Activated CD8-positive, alpha-beta memory T cell treated with anti-CD3 and anti-CD28 coated beads, Interleukin-2, amount 50 U/mL, for 24 hours (primary cell): ENCODE data around the gene C4A.
"Not testable (repeated sequence)": the region's sequence is repeated elsewhere in the genome, so short reads cannot be mapped to it uniquely, and the experiment has no call there.

Source experiments
- DNase-seq: peaks from one replicate; pipeline ENCODE4 v3.0.0-alpha.2; 2020; ENCODE audit errors: extremely low read depth

Gene C4A

DNA sequence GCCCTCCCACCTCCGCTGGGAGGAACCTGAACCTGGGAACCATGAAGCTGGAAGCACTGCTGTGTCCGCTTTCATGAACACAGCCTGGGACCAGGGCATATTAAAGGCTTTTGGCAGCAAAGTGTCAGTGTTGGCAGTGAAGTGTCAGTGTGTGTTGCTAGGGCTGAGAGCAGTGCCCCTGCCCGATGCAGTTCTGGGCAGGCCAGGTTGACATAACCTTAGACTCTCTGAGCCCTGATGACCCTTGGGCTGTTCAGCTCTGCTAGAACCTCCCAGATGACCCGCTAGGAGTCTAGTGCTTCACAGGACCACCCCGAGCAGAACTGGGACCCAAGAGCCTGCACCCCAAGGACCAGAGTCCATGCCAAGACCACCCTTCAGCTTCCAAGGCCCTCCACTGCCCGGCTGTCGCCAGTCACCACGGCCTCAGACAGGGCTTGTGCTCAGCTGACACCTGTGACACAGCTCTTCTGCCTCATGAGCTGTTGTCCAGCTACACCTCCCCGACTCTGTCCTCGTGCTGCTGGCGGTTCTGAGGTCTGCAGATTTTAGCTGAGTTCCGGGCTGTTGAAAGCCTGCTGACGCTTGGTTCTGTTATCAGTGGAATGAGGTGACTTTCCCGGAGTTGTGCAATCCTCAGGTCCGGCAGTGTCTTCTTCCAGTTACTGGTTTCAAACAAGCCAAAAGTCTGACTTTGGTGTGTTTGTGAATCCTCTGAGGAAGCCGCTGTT is 53.6 kb downstream of the C4A start:
- not testable (repeated sequence) for DNase-seq

DNA sequence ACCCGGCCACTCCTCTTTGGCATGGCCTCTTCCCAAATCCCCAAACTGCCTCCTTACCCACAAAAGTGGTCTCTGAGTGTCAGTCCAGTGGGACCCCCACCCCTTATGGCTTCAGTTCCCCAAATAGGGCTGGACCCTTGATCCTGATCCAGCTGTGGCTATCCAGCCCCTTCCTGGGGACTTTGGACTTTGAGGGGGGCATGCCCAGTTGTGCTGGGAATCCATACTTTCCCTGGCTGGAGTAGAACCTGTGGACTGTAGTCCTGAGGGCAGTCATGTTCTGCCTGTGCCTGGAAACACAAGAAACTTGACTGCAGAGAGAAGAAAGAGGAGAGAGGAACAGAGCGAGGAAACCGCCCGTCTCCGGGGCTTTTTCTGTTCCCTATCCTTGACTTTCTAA is 55.3 kb downstream of the C4A start:
- DNase-seq, result not testable (repeated sequence)

DNA sequence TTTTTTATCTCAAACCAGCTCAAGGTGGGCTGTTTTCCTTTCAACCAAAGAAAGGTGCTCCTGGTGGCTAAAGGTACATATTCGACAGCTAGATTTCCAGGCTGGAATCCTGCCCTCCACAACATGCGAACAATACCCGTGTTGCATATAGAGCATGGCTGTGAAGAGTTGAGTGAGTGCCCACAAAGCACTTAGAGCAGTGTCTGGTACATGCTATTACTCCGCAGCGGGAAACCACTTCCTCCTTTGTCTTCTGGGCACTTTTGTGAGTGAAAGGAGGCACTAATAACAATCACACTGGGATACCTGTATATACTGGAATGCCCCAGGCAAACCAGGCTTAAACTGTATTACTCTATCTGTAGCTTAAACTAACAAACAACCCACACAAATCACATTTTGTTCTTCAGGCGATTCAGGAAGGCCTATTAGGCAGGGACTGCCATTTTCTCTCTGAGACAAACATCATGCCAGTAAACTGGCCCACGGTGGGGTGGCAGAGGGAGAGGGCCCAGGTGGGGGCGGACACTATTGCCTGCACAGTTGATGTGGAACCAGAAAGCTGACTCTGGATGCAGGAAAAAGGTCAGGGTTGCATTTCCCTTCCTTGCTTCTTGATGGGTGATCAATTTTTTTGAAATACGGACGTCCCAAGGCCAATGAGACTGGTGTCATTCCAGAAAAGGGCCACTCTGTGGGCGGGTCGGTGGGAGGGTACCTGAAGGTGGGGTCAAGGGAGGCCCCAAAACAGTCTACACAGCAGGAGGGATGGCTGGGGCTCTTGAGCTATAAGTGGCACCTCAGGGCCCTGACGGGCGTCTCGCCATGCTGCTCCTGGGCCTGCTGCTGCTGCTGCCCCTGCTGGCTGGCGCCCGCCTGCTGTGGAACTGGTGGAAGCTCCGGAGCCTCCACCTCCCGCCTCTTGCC is 56.0 kb downstream of the C4A start, which contains the start of gene CYP21A2:
TSS of gene CYP21A2 (plus strand) at position 818 of the 927 bp plus-strand sequence. CDS start at position 826, 8 bp downstream.
- DNase-seq, result not testable (repeated sequence)

DNA sequence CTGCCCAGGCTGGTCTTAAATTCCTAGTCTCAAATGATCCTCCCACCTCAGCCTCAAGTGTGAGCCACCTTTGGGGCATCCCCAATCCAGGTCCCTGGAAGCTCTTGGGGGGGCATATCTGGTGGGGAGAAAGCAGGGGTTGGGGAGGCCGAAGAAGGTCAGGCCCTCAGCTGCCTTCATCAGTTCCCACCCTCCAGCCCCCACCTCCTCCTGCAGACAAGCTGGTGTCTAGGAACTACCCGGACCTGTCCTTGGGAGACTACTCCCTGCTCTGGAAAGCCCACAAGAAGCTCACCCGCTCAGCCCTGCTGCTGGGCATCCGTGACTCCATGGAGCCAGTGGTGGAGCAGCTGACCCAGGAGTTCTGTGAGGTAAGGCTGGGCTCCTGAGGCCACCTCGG is 57.0 kb downstream of the C4A start:
- DNase-seq, result not testable (repeated sequence)

DNA sequence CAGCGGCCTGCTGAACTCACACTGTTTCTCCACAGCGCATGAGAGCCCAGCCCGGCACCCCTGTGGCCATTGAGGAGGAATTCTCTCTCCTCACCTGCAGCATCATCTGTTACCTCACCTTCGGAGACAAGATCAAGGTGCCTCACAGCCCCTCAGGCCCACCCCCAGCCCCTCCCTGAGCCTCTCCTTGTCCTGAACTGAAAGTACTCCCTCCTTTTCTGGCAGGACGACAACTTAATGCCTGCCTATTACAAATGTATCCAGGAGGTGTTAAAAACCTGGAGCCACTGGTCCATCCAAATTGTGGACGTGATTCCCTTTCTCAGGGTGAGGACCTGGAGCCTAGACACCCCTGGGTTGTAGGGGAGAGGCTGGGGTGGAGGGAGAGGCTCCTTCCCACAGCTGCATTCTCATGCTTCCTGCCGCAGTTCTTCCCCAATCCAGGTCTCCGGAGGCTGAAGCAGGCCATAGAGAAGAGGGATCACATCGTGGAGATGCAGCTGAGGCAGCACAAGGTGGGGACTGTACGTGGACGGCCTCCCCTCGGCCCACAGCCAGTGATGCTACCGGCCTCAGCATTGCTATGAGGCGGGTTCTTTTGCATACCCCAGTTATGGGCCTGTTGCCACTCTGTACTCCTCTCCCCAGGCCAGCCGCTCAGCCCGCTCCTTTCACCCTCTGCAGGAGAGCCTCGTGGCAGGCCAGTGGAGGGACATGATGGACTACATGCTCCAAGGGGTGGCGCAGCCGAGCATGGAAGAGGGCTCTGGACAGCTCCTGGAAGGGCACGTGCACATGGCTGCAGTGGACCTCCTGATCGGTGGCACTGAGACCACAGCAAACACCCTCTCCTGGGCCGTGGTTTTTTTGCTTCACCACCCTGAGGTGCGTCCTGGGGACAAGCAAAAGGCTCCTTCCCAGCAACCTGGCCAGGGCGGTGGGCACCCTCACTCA is 57.7 kb downstream of the C4A start:
- not testable (repeated sequence) for DNase-seq

DNA sequence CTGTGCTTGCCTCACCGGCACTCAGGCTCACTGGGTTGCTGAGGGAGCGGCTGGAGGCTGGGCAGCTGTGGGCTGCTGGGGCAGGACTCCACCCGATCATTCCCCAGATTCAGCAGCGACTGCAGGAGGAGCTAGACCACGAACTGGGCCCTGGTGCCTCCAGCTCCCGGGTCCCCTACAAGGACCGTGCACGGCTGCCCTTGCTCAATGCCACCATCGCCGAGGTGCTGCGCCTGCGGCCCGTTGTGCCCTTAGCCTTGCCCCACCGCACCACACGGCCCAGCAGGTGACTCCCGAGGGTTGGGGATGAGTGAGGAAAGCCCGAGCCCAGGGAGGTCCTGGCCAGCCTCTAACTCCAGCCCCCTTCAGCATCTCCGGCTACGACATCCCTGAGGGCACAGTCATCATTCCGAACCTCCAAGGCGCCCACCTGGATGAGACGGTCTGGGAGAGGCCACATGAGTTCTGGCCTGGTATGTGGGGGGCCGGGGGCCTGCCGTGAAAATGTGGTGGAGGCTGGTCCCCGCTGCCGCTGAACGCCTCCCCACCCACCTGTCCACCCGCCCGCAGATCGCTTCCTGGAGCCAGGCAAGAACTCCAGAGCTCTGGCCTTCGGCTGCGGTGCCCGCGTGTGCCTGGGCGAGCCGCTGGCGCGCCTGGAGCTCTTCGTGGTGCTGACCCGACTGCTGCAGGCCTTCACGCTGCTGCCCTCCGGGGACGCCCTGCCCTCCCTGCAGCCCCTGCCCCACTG is 58.6 kb downstream of the C4A start:
- not testable (repeated sequence) for DNase-seq

DNA sequence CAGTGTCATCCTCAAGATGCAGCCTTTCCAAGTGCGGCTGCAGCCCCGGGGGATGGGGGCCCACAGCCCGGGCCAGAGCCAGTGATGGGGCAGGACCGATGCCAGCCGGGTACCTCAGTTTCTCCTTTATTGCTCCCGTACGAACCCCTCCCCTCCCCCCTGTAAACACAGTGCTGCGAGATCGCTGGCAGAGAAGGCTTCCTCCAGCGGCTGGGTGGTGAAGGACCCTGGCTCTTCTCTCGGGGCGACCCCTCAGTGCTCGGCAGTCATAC is 59.1 kb downstream of the C4A start:
- DNase-seq, result not testable (repeated sequence)

DNA sequence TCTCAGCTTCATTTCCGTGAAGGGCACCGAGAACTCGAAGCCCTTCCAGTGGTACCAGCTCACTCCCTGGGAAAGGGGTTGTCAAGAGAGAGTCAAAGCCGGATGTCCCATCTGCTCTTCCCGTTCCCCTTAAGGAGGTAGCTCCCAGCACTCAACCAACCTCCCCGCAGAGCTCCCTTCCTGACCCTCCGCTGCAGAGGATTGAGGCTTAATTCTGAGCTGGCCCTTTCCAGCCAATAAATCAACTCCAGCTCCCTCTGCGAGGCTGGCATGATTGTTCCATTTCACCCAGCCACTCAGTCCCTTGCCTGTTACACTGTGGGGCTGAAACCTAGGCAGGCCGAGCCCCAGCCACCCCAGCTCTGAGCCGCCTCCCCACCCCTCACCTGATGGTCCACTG is 59.5 kb downstream of the C4A start:
- not testable (repeated sequence) for DNase-seq

DNA sequence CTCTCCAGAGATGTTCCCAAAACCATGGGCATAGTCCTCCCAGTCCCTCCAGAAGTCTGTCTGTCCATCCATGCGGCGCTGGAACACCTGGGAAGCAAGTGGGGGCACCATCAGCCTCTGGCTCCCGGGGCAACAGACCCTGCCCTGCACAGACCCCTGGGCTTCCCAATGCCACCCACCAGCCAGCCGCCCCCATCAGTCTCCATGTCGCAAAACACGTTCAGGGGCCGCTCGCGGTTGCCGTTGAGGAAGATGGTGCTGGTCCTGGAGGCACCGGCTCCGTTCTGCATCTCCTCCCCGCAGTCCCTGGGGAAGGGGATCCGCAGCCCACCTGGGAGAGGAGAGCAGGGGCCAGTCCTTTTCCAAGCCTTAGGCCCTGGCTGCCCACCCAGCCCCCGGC is 60.4 kb downstream of the C4A start:
- not testable (repeated sequence) for DNase-seq

DNA sequence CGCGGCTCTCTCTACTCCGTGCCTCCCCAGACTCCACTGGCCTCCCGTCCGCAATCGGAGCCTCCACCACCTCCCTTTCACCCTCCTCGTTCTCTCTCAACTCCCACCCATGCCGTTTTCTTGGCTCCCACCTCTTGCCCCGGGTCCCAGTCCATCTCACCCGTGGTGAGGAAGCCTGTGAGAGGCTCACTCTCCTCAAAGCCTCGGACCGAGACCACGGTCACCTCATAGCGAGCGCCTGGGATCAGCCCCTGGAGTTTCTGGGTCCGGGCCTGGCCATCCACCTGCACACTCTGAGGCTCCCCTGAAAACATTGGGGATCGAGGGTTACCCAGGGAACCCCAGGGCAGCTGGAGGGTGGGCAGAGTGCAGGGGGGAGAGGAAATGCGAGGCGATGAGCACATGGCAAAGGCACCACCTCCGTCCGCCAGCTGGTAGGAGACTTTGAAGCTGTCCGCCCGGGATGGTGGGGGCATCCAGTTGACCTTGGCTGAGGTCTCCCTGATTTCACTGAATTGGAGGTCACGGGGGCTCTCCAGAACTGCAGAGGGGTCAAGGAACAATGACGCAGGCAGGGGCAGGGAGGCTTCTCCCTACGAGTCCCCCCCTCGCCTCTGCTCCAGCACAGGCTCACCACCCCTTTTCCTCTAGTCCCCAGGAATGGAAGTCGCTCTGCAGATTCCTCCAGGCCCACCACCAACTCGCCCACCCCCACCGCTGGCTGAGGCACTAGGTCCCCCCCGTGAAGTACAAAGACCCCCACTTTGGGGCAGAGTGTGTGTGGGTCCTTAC is 61.9 kb downstream of the C4A start:
- not testable (repeated sequence) for DNase-seq

DNA sequence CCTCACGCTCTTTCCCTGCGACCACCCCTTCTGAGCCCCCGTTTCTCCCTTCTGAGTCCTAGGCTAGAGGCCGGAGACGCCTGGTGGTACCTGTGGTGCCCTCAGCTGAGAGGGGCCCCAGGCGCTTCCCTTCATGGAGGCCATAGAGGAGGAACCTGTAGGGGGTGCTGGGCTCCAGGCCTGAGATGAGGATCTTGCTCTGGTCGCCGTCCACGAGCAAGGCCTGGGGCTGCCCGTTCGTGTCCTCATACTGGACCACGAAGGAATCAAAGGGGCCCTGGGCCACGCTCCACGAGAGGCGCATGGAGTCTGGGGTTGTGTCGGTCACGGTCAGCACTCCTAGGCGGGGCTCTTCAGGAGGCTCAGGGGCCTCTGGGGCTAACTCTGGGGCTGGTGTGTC is 63.1 kb downstream of the C4A start:
- DNase-seq, result not testable (repeated sequence)

DNA sequence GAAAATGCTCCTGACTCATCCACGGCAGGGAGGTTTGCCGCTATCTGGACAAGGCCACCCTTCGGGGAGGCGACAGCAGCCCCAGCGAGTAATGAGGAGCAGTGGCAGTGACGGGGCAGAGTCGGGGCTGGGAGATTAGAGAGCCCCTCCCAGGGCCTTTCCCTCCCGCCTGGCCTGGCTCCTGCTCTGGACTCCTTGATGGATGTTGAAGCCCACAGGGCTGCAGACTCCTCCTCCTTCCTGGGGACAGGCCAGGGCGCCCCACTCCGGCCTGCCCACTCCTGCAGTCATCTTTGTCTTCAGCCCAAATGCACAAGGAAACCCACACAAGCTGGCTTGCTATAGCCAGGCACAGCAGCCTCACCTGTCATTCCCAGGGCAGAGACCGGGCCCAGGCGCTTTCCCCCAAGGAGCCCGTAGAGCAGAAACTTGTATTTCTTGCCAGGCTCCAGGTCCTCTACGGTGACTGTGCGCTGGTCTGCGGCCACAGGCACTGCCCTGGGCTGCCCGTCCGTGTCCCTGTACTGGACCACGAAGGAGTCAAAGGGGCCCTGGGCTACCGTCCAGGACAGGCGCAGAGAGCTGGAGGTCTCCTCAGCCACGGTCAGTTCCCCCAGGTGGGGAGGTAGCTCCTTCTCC is 64.1 kb downstream of the C4A start:
- no peak for DNase-seq

DNA sequence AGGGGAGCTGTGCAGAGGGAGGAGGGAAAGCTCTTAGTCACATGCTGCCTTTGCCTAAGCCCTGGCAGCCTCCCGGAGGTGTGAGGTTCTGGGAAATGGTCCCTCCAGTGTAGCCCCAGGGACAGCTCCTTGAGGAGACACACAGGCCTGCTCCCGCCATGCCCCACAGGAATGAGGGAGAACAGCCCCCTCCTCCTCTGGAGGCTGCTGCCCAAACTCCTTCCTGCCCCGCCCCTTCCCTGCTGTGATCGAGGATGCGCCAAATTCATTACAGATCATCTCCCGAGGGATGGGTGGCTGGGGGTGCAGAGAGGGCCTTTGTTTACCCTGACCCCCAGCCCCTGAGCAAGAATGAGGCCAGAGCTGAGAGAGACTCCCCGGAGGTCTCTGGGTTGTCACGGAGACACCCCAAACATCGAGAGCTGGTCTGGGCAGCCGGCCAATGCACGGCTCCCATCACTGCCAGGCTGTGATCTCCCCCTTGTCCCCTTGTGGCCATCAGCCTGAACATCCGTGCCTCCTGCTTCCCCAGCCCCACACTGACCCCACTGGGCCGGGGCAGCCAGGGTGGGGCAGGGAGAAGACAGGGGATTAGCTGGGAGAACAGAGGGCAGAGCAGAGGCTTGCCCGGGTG is 64.7 kb downstream of the C4A start:
- DNase-seq, result no peak

DNA sequence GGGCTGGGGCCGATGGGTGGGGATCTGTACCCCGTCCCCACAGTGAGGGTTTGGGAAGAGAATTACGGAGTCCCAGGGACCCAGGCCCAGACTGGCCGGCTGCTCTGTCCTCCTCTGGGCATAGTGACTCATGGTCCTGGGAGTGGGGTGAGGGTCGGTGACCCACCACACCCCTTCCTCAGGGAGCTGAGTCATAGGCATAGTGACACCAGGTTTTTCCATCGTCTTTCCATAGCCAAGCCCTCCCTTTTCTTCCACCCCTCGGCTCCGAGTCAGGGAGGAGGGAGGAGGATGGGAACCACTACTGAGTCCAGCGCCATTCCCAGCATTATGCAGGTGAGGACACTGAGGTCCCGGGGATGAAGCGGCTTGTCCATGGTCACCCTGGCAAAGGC is 65.2 kb downstream of the C4A start:
- DNase-seq, result no peak

DNA sequence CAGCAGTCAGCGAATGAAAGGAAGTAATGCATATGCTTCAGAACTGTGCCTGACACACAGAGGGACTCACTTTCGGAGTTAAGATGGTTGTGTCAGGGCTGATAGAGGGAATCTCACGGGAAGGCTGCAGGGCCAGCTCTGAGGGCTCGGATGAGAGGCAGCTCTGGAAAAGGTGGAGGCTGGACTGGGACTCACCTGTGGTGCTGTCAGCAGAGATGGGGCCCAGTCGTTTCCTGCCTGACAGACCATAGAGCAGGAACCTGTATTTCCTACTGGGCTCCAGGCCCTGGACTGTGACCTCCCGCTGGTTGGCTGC is 65.6 kb downstream of the C4A start:
- DNase-seq, result no peak

DNA sequence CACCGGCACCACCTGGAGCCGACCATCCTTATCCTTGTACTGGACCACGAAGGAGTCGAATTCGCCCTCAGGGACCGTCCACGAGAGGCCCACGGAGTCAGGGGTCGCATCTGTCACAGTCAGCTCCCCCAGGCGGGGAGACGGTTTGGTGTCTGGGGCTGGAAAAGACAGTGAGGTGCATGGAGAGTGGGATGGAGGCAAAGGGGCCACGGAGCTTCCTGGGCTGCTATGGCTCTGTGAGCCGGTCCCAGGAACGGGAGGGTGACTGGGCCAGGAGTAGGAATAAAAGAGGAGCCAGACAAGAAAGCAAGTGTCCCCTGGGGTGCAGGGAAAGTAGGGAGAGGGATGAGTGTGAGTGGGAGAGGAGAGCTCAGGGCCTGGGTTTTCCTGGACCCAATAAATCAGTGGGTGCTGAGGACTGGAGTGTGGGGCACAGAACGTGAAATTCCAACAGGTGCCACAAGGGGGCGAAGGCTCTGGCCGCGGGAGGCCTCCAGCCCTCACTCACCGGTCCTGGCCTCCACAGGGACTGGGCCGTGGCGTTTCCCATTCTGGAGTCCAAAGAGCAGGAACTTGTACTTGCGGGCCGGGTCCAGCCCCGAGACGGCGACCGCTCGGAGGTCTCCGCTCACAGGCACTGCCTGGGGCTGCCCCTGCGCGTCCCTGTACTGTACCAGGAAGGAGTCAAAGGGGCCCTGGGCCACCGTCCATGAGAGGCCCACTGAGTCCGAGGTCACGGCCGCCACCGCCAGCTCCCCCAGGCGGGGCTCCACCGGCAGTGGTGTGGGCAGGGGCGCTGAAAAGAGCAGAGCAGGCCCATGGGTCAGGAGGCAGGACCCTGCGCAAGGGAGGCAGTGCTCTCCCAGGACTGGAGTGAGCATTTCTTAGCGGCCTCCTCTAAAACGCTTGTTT is 66.3 kb downstream of the C4A start:
- DNase-seq, result peak; percentile 13

DNA sequence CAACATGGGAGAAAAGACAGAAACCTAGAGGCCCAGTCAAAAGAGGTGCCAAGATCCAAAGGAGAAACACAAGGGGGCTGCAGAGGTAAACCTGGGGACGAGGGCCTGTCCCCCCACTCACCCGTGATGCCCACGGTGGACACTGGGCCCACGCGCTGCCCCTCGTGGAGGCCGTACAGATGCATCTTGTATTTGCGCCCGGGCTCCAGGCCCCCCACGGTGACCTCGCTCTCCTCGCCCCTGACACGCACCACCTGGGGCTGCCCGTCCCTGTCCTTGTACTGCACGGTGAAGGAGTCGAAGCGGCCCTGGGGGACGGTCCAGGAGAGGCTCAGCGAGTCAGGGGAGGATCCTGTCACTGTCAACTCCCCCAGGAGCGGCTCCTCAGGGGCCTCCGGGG is 67.3 kb downstream of the C4A start:
- not testable (repeated sequence) for DNase-seq

DNA sequence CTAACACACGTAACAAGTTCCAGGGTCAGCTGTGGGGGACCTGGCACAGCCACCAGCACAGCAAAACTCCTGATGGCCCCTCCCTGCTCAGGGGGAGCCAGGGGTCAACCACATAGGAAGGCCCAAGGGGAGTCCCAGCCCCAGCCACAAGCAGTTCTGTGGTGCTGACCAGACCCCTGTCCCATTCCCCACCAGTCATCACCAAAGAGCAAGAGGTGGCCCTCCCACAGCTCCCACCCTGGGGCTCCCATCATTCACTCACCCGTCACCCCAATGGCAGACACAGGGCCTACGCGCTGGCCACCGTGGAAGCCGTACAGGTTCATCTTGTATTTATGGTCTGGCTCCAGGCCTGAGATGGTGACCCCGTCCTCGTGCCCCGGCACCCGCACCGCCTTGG is 67.9 kb downstream of the C4A start:
- not testable (repeated sequence) for DNase-seq
